BLaER1 treated with 17β-estradiol and CSF1 and Interleukin-3, amounts not matched to agents 10 nM and 100 nM (cell line): ENCODE data around the gene C18orf32.
"Not testable (repeated sequence)": the region's sequence is repeated elsewhere in the genome, so short reads cannot be mapped to it uniquely, and the experiment has no call there.

Experiments used
- H3K27ac ChIP-seq, 11 experiments: shearing (Covaris generic); formaldehyde crosslinking; 2 replicates each; pipeline ENCODE4 v1.8.1; 2022
- H3K27me3 ChIP-seq, 11 experiments: shearing (Covaris generic); formaldehyde crosslinking; 2 replicates each; pipeline ENCODE4 v1.8.1; 2022
- H3K36me3 ChIP-seq, 11 experiments: shearing (Covaris generic); formaldehyde crosslinking; 2 replicates each; pipeline ENCODE4 v1.8.1; 2022
- H3K4me1 ChIP-seq, 10 experiments: shearing (Covaris generic); formaldehyde crosslinking; 2 replicates each; pipeline ENCODE4 v1.8.1; 2022
- H3K4me2 ChIP-seq, 11 experiments: shearing (Covaris generic); formaldehyde crosslinking; 2 replicates each; pipeline ENCODE4 v1.8.1; 2022
- H3K4me3 ChIP-seq, 10 experiments: shearing (Covaris generic); formaldehyde crosslinking; 2 replicates each; pipeline ENCODE4 v1.8.1; 2022
- H3K9ac ChIP-seq, 11 experiments: shearing (Covaris generic); formaldehyde crosslinking; 2 replicates each; pipeline ENCODE4 v1.8.1; 2022
- H3K9me3 ChIP-seq, 11 experiments: shearing (Covaris generic); formaldehyde crosslinking; replicated peaks in 1 of 11; 2 replicates each; pipeline ENCODE4 v1.8.1; 2022
- H4K20me1 ChIP-seq, 11 experiments: shearing (Covaris generic); formaldehyde crosslinking; 2 replicates each; pipeline ENCODE4 v1.8.1; 2022
- Cebpa-rat ChIP-seq, 11 experiments: shearing (Covaris generic); IDR thresholded peaks; 2 replicates each; pipeline ENCODE4 v1.8.1; 2022

C18orf32 gene

DNA sequence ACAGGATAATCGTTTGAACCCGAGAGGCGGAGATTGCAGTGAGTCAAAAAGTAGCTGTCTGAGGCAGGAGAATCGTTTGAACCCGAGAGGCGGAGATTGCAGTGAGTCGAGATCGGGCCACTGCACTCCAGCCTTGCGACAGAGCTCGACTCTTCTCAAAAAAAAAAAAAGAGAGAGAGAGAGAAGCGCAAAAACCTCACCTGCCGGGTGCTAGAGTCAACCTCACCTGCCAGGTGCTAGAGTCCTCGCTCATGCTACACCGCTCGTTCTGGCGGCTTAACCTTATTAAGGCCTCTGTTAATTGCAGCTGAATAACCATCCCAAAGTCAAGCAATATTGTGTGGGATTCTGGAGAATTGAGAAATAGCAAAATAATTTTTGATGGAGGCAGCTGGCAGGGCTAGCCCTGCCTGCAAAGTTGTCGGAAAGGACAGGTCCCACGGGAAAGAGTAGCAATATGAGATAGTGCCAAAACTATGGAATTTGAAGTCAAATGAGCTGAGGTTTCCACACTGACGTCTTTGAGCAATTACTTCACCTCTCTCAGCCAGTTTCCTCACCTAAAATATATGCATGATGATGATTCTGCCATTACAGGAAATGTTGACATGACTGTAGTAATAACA, 25.9 kb downstream of the C18orf32 start:
- peak overlapping the region; percentile 92 to 98 (median 96) for H3K4me3 ChIP-seq
- no peak for TF ChIP-seq Cebpa-rat (IDR thresholded peaks at IDR 0.05)
- H3K36me3 ChIP-seq = peaks cover 0 to 3% (median 0%) of the 10 kb centered on the region in 11 experiments; a peak in 1 of 22 replicates
- H4K20me1 ChIP-seq = peaks cover 10 to 38% (median 32%) of the 10 kb centered on the region in 11 experiments; a peak in 14 of 22 replicates
- peak overlapping the region in 10 of 11 experiments; percentile 80 to 88 (median 86); a peak in 17 of 22 replicates for H3K27ac ChIP-seq
- no peaks in the 10 kb centered on the region for H3K9me3 ChIP-seq
- peaks cover 20 to 36% (median 29%) of the 10 kb centered on the region in 10 experiments for H3K4me1 ChIP-seq
- peak overlapping the region; percentile 48 to 97 (median 90); a peak in 21 of 22 replicates for H3K4me2 ChIP-seq
- peak overlapping the region; percentile 86 to 93 (median 89); a peak in 18 of 22 replicates for H3K9ac ChIP-seq
- no peaks in the 10 kb centered on the region for H3K27me3 ChIP-seq

DNA sequence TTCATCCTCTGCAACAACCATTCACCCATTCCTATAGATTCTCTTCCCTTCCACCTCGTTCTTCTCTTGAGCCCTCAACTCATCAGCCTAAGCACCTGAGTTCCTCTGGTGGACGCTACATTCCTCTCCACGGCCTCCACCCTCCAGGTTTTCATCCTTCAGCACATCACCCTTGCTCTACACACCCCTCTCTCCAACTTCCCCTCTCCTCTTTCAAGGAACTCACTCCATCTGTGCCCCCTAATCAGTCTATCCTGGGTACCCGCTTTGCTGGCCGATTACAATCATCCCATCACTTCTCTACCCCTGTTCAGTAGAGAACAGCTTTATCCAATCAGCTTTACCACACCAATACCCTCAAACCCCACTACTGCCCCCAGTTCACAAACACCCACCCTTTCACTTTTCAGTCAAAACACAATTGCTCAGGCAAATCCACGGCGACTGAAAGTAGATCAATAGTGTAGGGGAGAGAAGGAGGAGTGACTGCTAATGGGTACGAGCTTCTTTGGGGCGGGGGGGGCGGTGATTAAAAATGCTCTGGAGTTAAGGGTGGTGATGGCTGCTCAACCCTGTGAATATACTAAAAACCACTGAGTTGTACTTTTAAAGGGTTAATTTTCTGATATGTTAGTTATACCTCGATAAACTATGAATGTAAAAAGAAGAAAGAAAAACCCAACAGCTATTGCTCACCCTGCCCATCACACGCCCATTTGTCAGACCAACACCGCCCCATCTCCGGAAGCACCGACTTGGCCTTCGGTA, 27.4 kb downstream of the C18orf32 start:
- Histone ChIP-seq H3K4me3 (peak overlapping the region; percentile 92 to 98 (median 96)), H3K9me3 (peaks cover 0 to 9% (median 5%) of the 10 kb centered on the region in 11 experiments; a peak in 11 of 22 replicates), H3K4me1 (peaks cover 20 to 35% (median 29%) of the 10 kb centered on the region in 10 experiments), H3K4me2 (peak overlapping the region; percentile 82 to 99 (median 93)), H3K36me3 (peaks cover 0 to 16% (median 8%) of the 10 kb centered on the region in 11 experiments; a peak in 11 of 22 replicates), H3K27ac (peak overlapping the region; percentile 79 to 88 (median 85)), H3K9ac (peak overlapping the region; percentile 86 to 93 (median 89)), H4K20me1 (peaks cover 10 to 45% (median 35%) of the 10 kb centered on the region in 11 experiments; a peak in 14 of 22 replicates), H3K27me3 (no peaks in the 10 kb centered on the region)
- TF ChIP-seq Cebpa-rat (IDR thresholded peaks at IDR 0.05) = no peak

DNA sequence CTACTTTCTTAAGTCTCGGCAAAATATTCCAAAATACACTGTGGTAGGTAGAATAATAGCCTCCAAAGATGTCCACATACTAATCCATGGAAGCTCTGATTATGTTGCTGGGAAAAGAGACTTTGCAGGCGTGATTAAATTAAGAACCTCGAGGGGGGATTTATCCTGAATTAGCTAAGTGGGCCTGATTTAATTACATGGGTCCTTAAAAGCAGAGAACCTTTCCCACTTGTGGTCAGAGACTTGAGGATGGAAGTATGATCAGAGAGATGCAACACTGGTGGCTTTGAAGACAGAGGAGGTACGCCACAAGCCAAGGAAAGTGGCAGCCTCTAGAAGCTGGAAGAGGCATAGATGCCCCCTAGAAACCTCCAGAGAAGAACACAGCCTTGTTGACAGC, 29.4 kb downstream of the C18orf32 start:
- no peak overlapping the region for H3K4me3 ChIP-seq
- TF ChIP-seq Cebpa-rat (IDR thresholded peaks at IDR 0.05) = no peak
- peaks cover 14 to 34% (median 25%) of the 10 kb centered on the region in 11 experiments for H3K36me3 ChIP-seq
- peak overlapping the region in 7 of 11 experiments; percentile 0 to 24 (median 14); a peak in 5 of 22 replicates for H3K4me2 ChIP-seq
- H4K20me1 ChIP-seq = peaks cover 10 to 45% (median 35%) of the 10 kb centered on the region in 11 experiments; a peak in 14 of 22 replicates
- no peak overlapping the region for H3K27ac ChIP-seq
- H3K9ac ChIP-seq = peak overlapping the region in 1 of 11 experiments; percentile 43; a peak in 1 of 22 replicates
- peaks cover 15 to 29% (median 23%) of the 10 kb centered on the region in 11 experiments; a peak in 20 of 22 replicates for H3K9me3 ChIP-seq
- peaks cover 20 to 39% (median 29%) of the 10 kb centered on the region in 10 experiments for H3K4me1 ChIP-seq
- H3K27me3 ChIP-seq = no peaks in the 10 kb centered on the region

GRCh38 chr18:49456794-49457193, 30.2 kb downstream of the C18orf32 start:
- Histone ChIP-seq H3K9me3 (peaks cover 15 to 37% (median 32%) of the 10 kb centered on the region in 11 experiments; a peak in 20 of 22 replicates), H3K27me3 (no peaks in the 10 kb centered on the region), H3K4me3 (no peak overlapping the region), H3K4me2 (peak overlapping the region in 3 of 11 experiments; percentile 2 to 24 (median 15); a peak in 2 of 22 replicates), H3K9ac (no peak overlapping the region), H4K20me1 (peaks cover 10 to 45% (median 35%) of the 10 kb centered on the region in 11 experiments; a peak in 14 of 22 replicates), H3K36me3 (peaks cover 14 to 42% (median 33%) of the 10 kb centered on the region in 11 experiments), H3K27ac (no peak overlapping the region), H3K4me1 (peaks cover 20 to 39% (median 29%) of the 10 kb centered on the region in 10 experiments)
- TF ChIP-seq Cebpa-rat (IDR thresholded peaks at IDR 0.05) = no peak

- peaks cover 3 to 31% (median 14%) of the 10 kb centered on the region in 11 experiments; a peak in 13 of 22 replicates for H4K20me1 ChIP-seq
- H3K36me3 ChIP-seq = peaks cover 48 to 78% (median 66%) of the 10 kb centered on the region in 11 experiments
- H3K4me2 ChIP-seq, H3K9ac ChIP-seq, H3K27me3 ChIP-seq, H3K27ac ChIP-seq, H3K4me3 ChIP-seq: not testable (repeated sequence)
- H3K4me1 ChIP-seq = peaks cover 0 to 13% (median 6%) of the 10 kb centered on the region in 10 experiments; a peak in 10 of 20 replicates
- peaks cover 44 to 75% (median 66%) of the 10 kb centered on the region in 11 experiments for H3K9me3 ChIP-seq
Observed at GRCh38 chr18:49452534-49452933, 34.5 kb downstream of the C18orf32 start.

- Histone ChIP-seq H3K9ac (no peak overlapping the region), H3K4me2 (no peak overlapping the region), H3K4me1 (no peaks in the 10 kb centered on the region), H3K27me3 (no peaks in the 10 kb centered on the region), H3K4me3 (peak overlapping the region in 1 of 10 experiments; percentile 32; a peak in 1 of 20 replicates), H4K20me1 (peaks cover 0 to 50% (median 0%) of the 10 kb centered on the region in 11 experiments; a peak in 4 of 22 replicates), H3K27ac (no peak overlapping the region), H3K9me3 (peaks cover 49 to 75% (median 68%) of the 10 kb centered on the region in 11 experiments), H3K36me3 (peaks cover 42 to 74% (median 61%) of the 10 kb centered on the region in 11 experiments)
- TF ChIP-seq Cebpa-rat (IDR thresholded peaks at IDR 0.05) = no peak
Observed at GRCh38 chr18:49447810-49448745, 39.0 kb downstream of the C18orf32 start.

GRCh38 chr18:49446481-49446880, 40.6 kb downstream of the C18orf32 start:
- H3K27ac ChIP-seq = no peak overlapping the region
- H3K4me2 ChIP-seq = no peak overlapping the region
- no peak overlapping the region for H3K4me3 ChIP-seq
- peaks cover 0 to 57% (median 14%) of the 10 kb centered on the region in 11 experiments; a peak in 8 of 22 replicates for H4K20me1 ChIP-seq
- H3K36me3 ChIP-seq = peaks cover 39 to 60% (median 47%) of the 10 kb centered on the region in 11 experiments
- H3K27me3 ChIP-seq = no peaks in the 10 kb centered on the region
- no peak overlapping the region for H3K9ac ChIP-seq
- H3K4me1 ChIP-seq = no peaks in the 10 kb centered on the region
- peaks cover 42 to 64% (median 57%) of the 10 kb centered on the region in 11 experiments for H3K9me3 ChIP-seq
- TF ChIP-seq Cebpa-rat (IDR thresholded peaks at IDR 0.05) = no peak

DNA sequence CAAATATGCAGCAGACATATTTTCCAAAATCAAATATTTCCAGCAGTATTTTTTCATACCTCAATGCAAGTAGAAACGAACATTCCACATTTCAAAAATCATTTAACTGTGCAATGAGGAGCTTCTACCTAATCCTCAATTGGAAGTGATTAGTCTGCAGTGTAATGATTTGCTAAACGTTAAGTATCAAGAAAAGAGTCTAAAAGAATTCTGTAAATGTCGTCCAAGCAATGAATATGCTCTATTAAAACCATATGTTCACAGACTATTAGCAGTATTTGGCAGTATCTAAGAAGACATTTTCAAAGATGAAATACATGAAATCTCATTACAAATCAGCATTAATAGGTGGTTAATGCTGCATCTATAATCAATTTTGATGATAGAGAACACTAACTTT, 42.5 kb downstream of the C18orf32 start:
- peaks cover 0 to 58% (median 14%) of the 10 kb centered on the region in 11 experiments; a peak in 8 of 22 replicates for H4K20me1 ChIP-seq
- no peak overlapping the region for H3K27ac ChIP-seq
- no peak for TF ChIP-seq Cebpa-rat (IDR thresholded peaks at IDR 0.05)
- no peak overlapping the region for H3K4me3 ChIP-seq
- H3K27me3 ChIP-seq = no peaks in the 10 kb centered on the region
- no peaks in the 10 kb centered on the region for H3K4me1 ChIP-seq
- peaks cover 37 to 52% (median 45%) of the 10 kb centered on the region in 11 experiments for H3K9me3 ChIP-seq
- H3K36me3 ChIP-seq = peaks cover 27 to 53% (median 38%) of the 10 kb centered on the region in 11 experiments
- H3K9ac ChIP-seq = no peak overlapping the region
- no peak overlapping the region for H3K4me2 ChIP-seq
